Stimulated activated CD4-positive, alpha-beta T cell treated with anti-CD3 and anti-CD28 coated beads, Interleukin-4, amount 100 ng/mL, for 48 hours (primary cell): ENCODE data around the gene EPHB1.
"Not testable (repeated sequence)": the region's sequence is repeated elsewhere in the genome, so short reads cannot be mapped to it uniquely, and the experiment has no call there.

Experiments
- DNase-seq, 2 donors: peaks; one replicate each; pipeline ENCODE4 v3.0.0-alpha.2; 2020; ENCODE audit warnings: low read depth in 2 of 2

EPHB1 gene

GRCh38 chr3:134998855-134999254 is 203.8 kb downstream of the EPHB1 start:
- no peak for DNase-seq

- DNase-seq = no peak
Observed at GRCh38 chr3:135000465-135000864, 205.4 kb downstream of the EPHB1 start.

- DNase-seq = not testable (repeated sequence)
Observed at GRCh38 chr3:135005616-135006015, 210.6 kb downstream of the EPHB1 start.

GRCh38 chr3:135007607-135008006 is 212.5 kb downstream of the EPHB1 start:
- no peak for DNase-seq

GRCh38 chr3:135008326-135008725 is 213.3 kb downstream of the EPHB1 start:
- no peak for DNase-seq

GRCh38 chr3:135009014-135009413 is 214.0 kb downstream of the EPHB1 start:
- no peak for DNase-seq

- DNase-seq = no peak
Observed at GRCh38 chr3:135012101-135012500, 217.0 kb downstream of the EPHB1 start.

- DNase-seq = no peak
Observed at GRCh38 chr3:135013206-135013605, 218.1 kb downstream of the EPHB1 start.

GRCh38 chr3:135014566-135014965 is 219.5 kb downstream of the EPHB1 start:
- no peak for DNase-seq

- DNase-seq = no peak
Observed at GRCh38 chr3:135017003-135017893, 222.2 kb downstream of the EPHB1 start.

GRCh38 chr3:135018149-135018923 is 223.3 kb downstream of the EPHB1 start:
- DNase-seq = no peak

GRCh38 chr3:135020181-135020580 is 225.1 kb downstream of the EPHB1 start:
- DNase-seq = no peak

GRCh38 chr3:135023996-135024658 is 229.1 kb downstream of the EPHB1 start:
- DNase-seq = no peak

- not testable (repeated sequence) for DNase-seq
Observed at GRCh38 chr3:135030768-135031615, 235.9 kb downstream of the EPHB1 start.

GRCh38 chr3:135033737-135034136 is 238.7 kb downstream of the EPHB1 start:
- no peak for DNase-seq

- DNase-seq = no peak
Observed at GRCh38 chr3:135034291-135034768, 239.3 kb downstream of the EPHB1 start.

GRCh38 chr3:135034891-135035440 is 239.9 kb downstream of the EPHB1 start:
- no peak for DNase-seq

GRCh38 chr3:135038186-135038585 is 243.1 kb downstream of the EPHB1 start:
- DNase-seq = no peak

GRCh38 chr3:135039536-135039935 is 244.5 kb downstream of the EPHB1 start:
- DNase-seq = not testable (repeated sequence)

GRCh38 chr3:135040321-135041240 is 245.5 kb downstream of the EPHB1 start:
- DNase-seq = no peak
